Measurements from ENCODE around the gene ETF1. TPM values are rescaled to one million over a fixed set of nuclear protein-coding genes. Genes with fewer than 3 reads are reported as not detected.

ETF1 gene
- total RNA-seq, 1 experiment from 2014 or later, result 57.3 TPM

GRCh38 chr5:138579517-138579863, 36.5 kb upstream of the ETF1 start:
- H3K4me2 ChIP-seq (ENCODE audit: low read length), result no peak overlapping the region

DNA sequence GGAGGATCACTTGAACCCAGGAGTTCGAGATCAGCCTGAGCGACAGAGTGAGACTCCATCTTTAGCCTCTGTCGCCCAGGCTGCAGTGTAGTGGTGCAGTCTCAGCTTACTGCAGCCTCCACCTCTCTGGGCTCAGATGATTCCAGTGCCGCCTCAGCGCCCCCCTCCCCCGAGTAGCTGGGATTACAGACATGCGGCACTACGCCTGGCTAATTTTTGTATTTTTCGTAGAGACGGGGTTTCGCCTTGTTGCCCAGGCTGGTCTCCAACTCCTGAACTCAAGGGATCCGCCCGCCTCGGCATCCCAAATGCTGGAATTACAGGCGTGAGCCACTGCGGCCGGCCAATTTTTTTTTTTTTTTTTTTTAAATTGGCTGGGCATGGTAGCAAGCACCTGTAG, 34.4 kb upstream of the ETF1 start:
- no peak for DNase-seq
- ChIA-PET CTCF (no interaction called here), POLR2A (ENCODE audit: unreplicated experiment) (no interaction called here)
- TF ChIP-seq EZH2phosphoT487 (IDR thresholded peaks at IDR 0.05; ENCODE audit: borderline replicate concordance, low read length) (no peak), CTCF (conservative IDR thresholded peaks at IDR 0.05; ENCODE audit: low read depth, low read length) (no peak), EZH2 (IDR thresholded peaks at IDR 0.05; ENCODE audit: low read length, unreplicated experiment) (no peak)
- H3K4me3 ChIP-seq (ENCODE audit: low read length), result no peak overlapping the region
- no TSS peak for BruUV-seq (replicated peaks)
- H3K27ac ChIP-seq (ENCODE audit: low read length), result no peak overlapping the region
- no peaks in the 10 kb centered on the region for H3K9me2 ChIP-seq (replicated peaks; ENCODE audit: low read length)
- peaks cover 28% of the 10 kb centered on the region for H3K79me2 ChIP-seq (ENCODE audit: low read length)
- H3K36me3 ChIP-seq (ENCODE audit: low read depth, low read length), result peaks cover 13% of the 10 kb centered on the region
- no peak overlapping the region for H3K4me2 ChIP-seq (ENCODE audit: low read length)
- no peaks in the 10 kb centered on the region for H3K27me3 ChIP-seq (ENCODE audit: low read length)
- H2AFZ ChIP-seq (ENCODE audit: low read length), result no peak overlapping the region
- peaks cover 10% of the 10 kb centered on the region; the same call in 1 of the 2 replicates for H3K4me1 ChIP-seq (ENCODE audit: insufficient read depth, low read length)
- peaks cover 2% of the 10 kb centered on the region for H3F3A ChIP-seq (ENCODE audit: low read length, unreplicated experiment)
- no peak for ATAC-seq
- peaks cover 17% of the 10 kb centered on the region for H4K20me1 ChIP-seq (ENCODE audit: low read length)
- intact Hi-C loops (cut with micrococcal nuclease), result no loop called here
- H3K9me3 ChIP-seq (ENCODE audit: low read length), result no peaks in the 10 kb centered on the region
- H3K9ac ChIP-seq (ENCODE audit: low read length), result no peak overlapping the region

More at GRCh38 chr5:138579517-138579863, 36.5 kb upstream of the ETF1 start:
- Histone ChIP-seq H3K4me3 (ENCODE audit: low read length) (no peak overlapping the region), H4K20me1 (ENCODE audit: low read length) (peaks cover under 1% of the 10 kb centered on the region; the same call in 1 of the 2 replicates), H3K9me3 (ENCODE audit: low read length) (no peaks in the 10 kb centered on the region), H3K79me2 (ENCODE audit: low read length) (peaks cover 9% of the 10 kb centered on the region), H3K9ac (ENCODE audit: low read length) (no peak overlapping the region), H3K36me3 (ENCODE audit: low read depth, low read length) (no peaks in the 10 kb centered on the region), H3F3A (ENCODE audit: low read length, unreplicated experiment) (no peaks in the 10 kb centered on the region), H3K9me2 (replicated peaks; ENCODE audit: low read length) (no peaks in the 10 kb centered on the region), H3K27ac (ENCODE audit: low read length) (no peak overlapping the region), H3K4me1 (ENCODE audit: insufficient read depth, low read length) (peaks cover 3% of the 10 kb centered on the region; the same call in 1 of the 2 replicates), H2AFZ (ENCODE audit: low read length) (peak overlapping the region; percentile 48; the same call in 1 of the 2 replicates), H3K27me3 (ENCODE audit: low read length) (no peaks in the 10 kb centered on the region)
- POLR2A ChIA-PET (ENCODE audit: unreplicated experiment), result interaction anchor here (0.7 kb wide), 1 partner anchor 714 kb away, joined by 17 read pairs; the partner anchor contains the start of gene MATR3
- ATAC-seq, result no peak
- TF ChIP-seq EZH2phosphoT487 (IDR thresholded peaks at IDR 0.05; ENCODE audit: borderline replicate concordance, low read length) (no peak), EZH2 (IDR thresholded peaks at IDR 0.05; ENCODE audit: low read length, unreplicated experiment) (no peak), CTCF (conservative IDR thresholded peaks at IDR 0.05; ENCODE audit: low read depth, low read length) (no peak)
- DNase-seq, result no peak
- BruUV-seq (replicated peaks), result no TSS peak
- CTCF ChIA-PET, result interaction anchor here (0.6 to 1.2 kb wide), 3 partner anchors 69 to 683 kb away, joined by 3 to 8 read pairs (median 4); no protein-coding TSS in a partner anchor
- intact Hi-C loops (cut with micrococcal nuclease), result loop anchor here (1.0 kb wide), 2 partner anchors 146 to 683 kb away; no protein-coding TSS in a partner anchor

All from PC-3 (cell line).